H9 (cell line): Measurements from ENCODE around the gene DLG2. TPM values are rescaled to one million over a fixed set of nuclear protein-coding genes. Genes with fewer than 3 reads are reported as not detected.

Experiments used
- DNase-seq: peaks from one replicate; pipeline ENCODE4 v3.0.0-alpha.2; 2017
- H2AFZ ChIP-seq: one replicate; pipeline ENCODE4 v1.6.1; 2013; ENCODE audit warnings: mild to moderate bottlenecking, low read length, control low read depth, moderate library complexity
- H2AK5ac ChIP-seq: 2 replicates; pipeline ENCODE4 v1.6.1; 2013; ENCODE audit warnings: low read length, control low read depth, mixed read lengths; ENCODE audit not compliant: insufficient read length
- H2BK120ac ChIP-seq: one replicate; pipeline ENCODE4 v1.6.1; 2013; ENCODE audit warnings: low read depth, mild to moderate bottlenecking, low read length, control low read depth, inconsistent platforms; ENCODE audit not compliant: poor library complexity, severe bottlenecking
- H2BK12ac ChIP-seq: 2 replicates; pipeline ENCODE4 v1.6.1; 2013; ENCODE audit warnings: low read length, control low read depth, mixed read lengths, low read depth; ENCODE audit not compliant: insufficient read length
- H2BK15ac ChIP-seq: 2 replicates; pipeline ENCODE4 v1.6.1; 2013; ENCODE audit warnings: low read depth, low read length, control low read depth
- H2BK20ac ChIP-seq: one replicate; pipeline ENCODE4 v1.6.1; 2013; ENCODE audit warnings: low read depth, mild to moderate bottlenecking, low read length, control low read depth, inconsistent platforms; ENCODE audit not compliant: poor library complexity, severe bottlenecking
- H2BK5ac ChIP-seq: 2 replicates; pipeline ENCODE4 v1.6.1; 2013; ENCODE audit warnings: low read length, control low read depth, mixed read lengths; ENCODE audit not compliant: insufficient read length
- H3K14ac ChIP-seq: 2 replicates; pipeline ENCODE4 v1.6.1; 2013; ENCODE audit warnings: low read length, control low read depth; ENCODE audit not compliant: insufficient read depth
- H3K18ac ChIP-seq: 2 replicates; pipeline ENCODE4 v1.6.1; 2013; ENCODE audit warnings: low read depth, mild to moderate bottlenecking, mixed read lengths, low read length, control low read depth; ENCODE audit not compliant: insufficient read length
- H3K23ac ChIP-seq: 2 replicates; pipeline ENCODE4 v1.6.1; 2013; ENCODE audit warnings: low read length, control low read depth, mixed read lengths, low read depth; ENCODE audit not compliant: insufficient read length
- H3K23me2 ChIP-seq: 2 replicates; pipeline ENCODE4 v1.6.1; 2013; ENCODE audit warnings: low read depth, mild to moderate bottlenecking, mixed read lengths, low read length, control low read depth; ENCODE audit not compliant: insufficient read length, poor library complexity, severe bottlenecking
- H3K27ac ChIP-seq: 2 replicates; pipeline ENCODE4 v1.5.1; 2013; ENCODE audit warnings: low read length, control low read depth, mixed read lengths, low read depth; ENCODE audit not compliant: insufficient read length
- H3K27me3 ChIP-seq: 2 replicates; pipeline ENCODE4 v1.6.1; 2013; ENCODE audit warnings: low read length, control low read depth, inconsistent platforms; ENCODE audit not compliant: insufficient read depth
- H3K4ac ChIP-seq: 2 replicates; pipeline ENCODE4 v1.6.1; 2013; ENCODE audit warnings: low read depth, mild to moderate bottlenecking, control low read depth, inconsistent platforms, low read length, moderate library complexity
- H3K4me1 ChIP-seq: 2 replicates; pipeline ENCODE4 v1.6.1; 2013; ENCODE audit warnings: low read length, control low read depth, inconsistent platforms; ENCODE audit not compliant: insufficient read depth
- H3K4me2 ChIP-seq: 2 replicates; pipeline ENCODE4 v1.6.1; 2013; ENCODE audit warnings: low read length, control low read depth, mixed read lengths; ENCODE audit not compliant: insufficient read length, insufficient read depth
- H3K56ac ChIP-seq: 2 replicates; pipeline ENCODE4 v1.6.1; 2013; ENCODE audit warnings: low read depth, mild to moderate bottlenecking, mixed read lengths, low read length, control low read depth; ENCODE audit not compliant: insufficient read length
- H3K79me1 ChIP-seq: 2 replicates; pipeline ENCODE4 v1.6.1; 2013; ENCODE audit warnings: low read depth, mild to moderate bottlenecking, moderate library complexity, low read length, control low read depth, inconsistent platforms; ENCODE audit not compliant: insufficient read depth, poor library complexity, severe bottlenecking
- H3K79me2 ChIP-seq: 2 replicates; pipeline ENCODE4 v1.6.1; 2013; ENCODE audit warnings: low read length, control low read depth, inconsistent platforms; ENCODE audit not compliant: insufficient read depth
- H3K9ac ChIP-seq: 2 replicates; pipeline ENCODE4 v1.6.1; 2013; ENCODE audit warnings: low read length, control low read depth, mixed read lengths; ENCODE audit not compliant: insufficient read length; ENCODE audit errors: extremely low read depth
- H3K9me3 ChIP-seq: one replicate; pipeline ENCODE4 v1.6.1; 2013; ENCODE audit warnings: low read depth, low read length, inconsistent platforms; ENCODE audit not compliant: control insufficient read depth
- H3T11ph ChIP-seq: one replicate; pipeline ENCODE4 v1.6.1; 2013; ENCODE audit warnings: mild to moderate bottlenecking, low read length, control low read depth, inconsistent platforms
- H4K20me1 ChIP-seq: one replicate; pipeline ENCODE4 v1.6.1; 2013; ENCODE audit not compliant: control insufficient read depth, insufficient read length, insufficient read depth
- H4K5ac ChIP-seq: 2 replicates; pipeline ENCODE4 v1.6.1; 2013; ENCODE audit warnings: low read depth, mild to moderate bottlenecking, mixed read lengths, low read length, control low read depth; ENCODE audit not compliant: insufficient read length
- H4K8ac ChIP-seq: replicated peaks from 2 replicates; pipeline ENCODE4 v1.6.1; 2013; ENCODE audit warnings: low read length, control low read depth, mixed read lengths, low read depth; ENCODE audit not compliant: insufficient read length
- H4K91ac ChIP-seq: 2 replicates; pipeline ENCODE4 v1.6.1; 2013; ENCODE audit warnings: low read depth, mild to moderate bottlenecking, moderate library complexity, mixed read lengths, low read length, control low read depth; ENCODE audit not compliant: insufficient read length
- H3K27ac Mint-ChIP-seq, 3 experiments: 2 replicates in 2 of 3; 3 replicates in 1 of 3; pipeline ENCODE4 v1.8.0; 2020 to 2021; ENCODE audit warnings: mixed read lengths in 3 of 3, mild to moderate bottlenecking in 1 of 3, moderate library complexity in 1 of 3
- H3K27me3 Mint-ChIP-seq: 2 replicates; pipeline ENCODE4 v1.8.0; 2021; ENCODE audit warnings: low read depth, mild to moderate bottlenecking, moderate library complexity, mixed read lengths
- H3K36me3 Mint-ChIP-seq, 3 experiments: 2 replicates in 2 of 3; 3 replicates in 1 of 3; pipeline ENCODE4 v1.8.0; 2020 to 2021; ENCODE audit warnings: low read depth in 3 of 3, mixed read lengths in 3 of 3; ENCODE audit not compliant: insufficient read depth in 1 of 3
- H3K4me1 Mint-ChIP-seq, 2 experiments: 2 replicates each; pipeline ENCODE4 v1.8.0; 2020; ENCODE audit warnings: mixed read lengths in 2 of 2
- H3K4me3 Mint-ChIP-seq, 2 experiments: 2 replicates in 1 of 2; 3 replicates in 1 of 2; pipeline ENCODE4 v1.8.0; 2020 to 2021; ENCODE audit warnings: mild to moderate bottlenecking in 2 of 2, mixed read lengths in 2 of 2, moderate library complexity in 1 of 2
- H3K9me3 Mint-ChIP-seq, 2 experiments: 2 replicates in 1 of 2; 3 replicates in 1 of 2; pipeline ENCODE4 v1.8.0; 2020; ENCODE audit warnings: mild to moderate bottlenecking in 2 of 2, mixed read lengths in 2 of 2, moderate library complexity in 1 of 2
- WGBS: extraction: QIAGEN DNeasy Blood & Tissue Kit; methylation state at CpG from one replicate; pipeline ENCODE4 v1.1.7; 2013; ENCODE audit warnings: missing lambda C conversion rate, low lambda C conversion rate, mixed read lengths; ENCODE audit not compliant: insufficient read length; ENCODE audit errors: extremely low coverage; 5-methylcytosine and 5-hydroxymethylcytosine counted together
- total RNA-seq: library from RNA; stranded (reverse); gene quantifications from 2 replicates; pipeline ENCODE4 v1.2.1, GENCODE V29; 2021
- TF ChIP-seq, protein P1 (sequence below): fragments of 200-600 bp; sonication (generic); conservative IDR thresholded peaks from 3 replicates; pipeline ENCODE4 v1.8.0; 2021; ENCODE audit warnings: antibody characterized with exemption, mild to moderate bottlenecking

DLG2 gene
- total RNA-seq, 1 experiment from 2014 or later = 8.0 TPM

DNA sequence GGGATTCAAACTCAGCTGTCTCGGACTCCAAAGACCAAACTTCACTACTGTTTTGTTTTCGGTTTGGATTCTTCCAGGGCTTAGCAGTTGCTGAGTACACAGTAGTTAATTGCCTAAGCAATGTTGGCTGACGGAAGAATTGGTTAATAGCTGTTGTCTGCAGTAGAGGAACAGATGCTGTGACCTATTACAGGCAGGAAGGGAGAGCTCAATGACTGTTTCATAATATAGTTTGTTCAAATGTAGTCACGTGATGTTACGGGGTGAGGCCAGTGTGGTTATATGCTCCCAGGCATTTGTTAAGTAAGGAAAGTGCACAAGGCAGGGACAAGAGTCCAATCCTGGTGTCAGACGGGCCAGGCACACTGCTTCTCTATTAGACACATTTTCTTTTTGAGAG is 2118.3 kb downstream of the DLG2 start:
- no peak overlapping the region for H3K14ac ChIP-seq
- no peaks in the 10 kb centered on the region for H3K79me2 ChIP-seq
- Mint-ChIP-seq H3K4me1 (peaks cover 13 to 14% of the 10 kb centered on the region in 2 experiments), H3K4me3 (no peak overlapping the region), H3K27ac (no peak overlapping the region), H3K36me3 (no peaks in the 10 kb centered on the region), H3K9me3 (no peaks in the 10 kb centered on the region), H3K27me3 (no peaks in the 10 kb centered on the region)
- no peak overlapping the region for H3K18ac ChIP-seq
- H4K20me1 ChIP-seq = no peaks in the 10 kb centered on the region
- H3K4me1 ChIP-seq = peaks cover 5% of the 10 kb centered on the region
- no peak overlapping the region for H3K56ac ChIP-seq
- H4K8ac ChIP-seq = no peak overlapping the region
- WGBS = no CpG with 5 or more reads among the region's 6 CpGs
- H2BK15ac ChIP-seq = no peak overlapping the region
- no peak overlapping the region for H3K4ac ChIP-seq
- H2BK20ac ChIP-seq = no peak overlapping the region
- TF ChIP-seq, protein P1, sequence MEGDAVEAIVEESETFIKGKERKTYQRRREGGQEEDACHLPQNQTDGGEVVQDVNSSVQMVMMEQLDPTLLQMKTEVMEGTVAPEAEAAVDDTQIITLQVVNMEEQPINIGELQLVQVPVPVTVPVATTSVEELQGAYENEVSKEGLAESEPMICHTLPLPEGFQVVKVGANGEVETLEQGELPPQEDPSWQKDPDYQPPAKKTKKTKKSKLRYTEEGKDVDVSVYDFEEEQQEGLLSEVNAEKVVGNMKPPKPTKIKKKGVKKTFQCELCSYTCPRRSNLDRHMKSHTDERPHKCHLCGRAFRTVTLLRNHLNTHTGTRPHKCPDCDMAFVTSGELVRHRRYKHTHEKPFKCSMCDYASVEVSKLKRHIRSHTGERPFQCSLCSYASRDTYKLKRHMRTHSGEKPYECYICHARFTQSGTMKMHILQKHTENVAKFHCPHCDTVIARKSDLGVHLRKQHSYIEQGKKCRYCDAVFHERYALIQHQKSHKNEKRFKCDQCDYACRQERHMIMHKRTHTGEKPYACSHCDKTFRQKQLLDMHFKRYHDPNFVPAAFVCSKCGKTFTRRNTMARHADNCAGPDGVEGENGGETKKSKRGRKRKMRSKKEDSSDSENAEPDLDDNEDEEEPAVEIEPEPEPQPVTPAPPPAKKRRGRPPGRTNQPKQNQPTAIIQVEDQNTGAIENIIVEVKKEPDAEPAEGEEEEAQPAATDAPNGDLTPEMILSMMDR = no peak
- no peak overlapping the region for H2AFZ ChIP-seq
- no peak overlapping the region for H2AK5ac ChIP-seq
- H3T11ph ChIP-seq = no peak overlapping the region
- no peaks in the 10 kb centered on the region for H3K79me1 ChIP-seq
- no peak overlapping the region for H2BK12ac ChIP-seq
- H3K27ac ChIP-seq = no peak overlapping the region
- no peak overlapping the region for H3K9ac ChIP-seq
- no peaks in the 10 kb centered on the region for H3K23me2 ChIP-seq
- H4K91ac ChIP-seq = no peak overlapping the region
- H4K5ac ChIP-seq = no peak overlapping the region
- H3K27me3 ChIP-seq = no peaks in the 10 kb centered on the region
- H2BK5ac ChIP-seq = no peak overlapping the region
- H2BK120ac ChIP-seq = no peak overlapping the region
- DNase-seq = no peak
- H3K9me3 ChIP-seq = no peaks in the 10 kb centered on the region
- no peak overlapping the region for H3K4me2 ChIP-seq
- H3K23ac ChIP-seq = no peak overlapping the region
